K562 (cell line): Measurements from ENCODE around the gene HES5. TPM values are rescaled to one million over a fixed set of nuclear protein-coding genes. Genes with fewer than 3 reads are reported as not detected.

Experiments
- C11orf30 ChIP-seq: fragments of 450-650 bp; IDR thresholded peaks from 2 replicates; pipeline ENCODE4 v1.6.1; 2016; ENCODE audit warnings: low read depth, mild to moderate bottlenecking
- COPS2 ChIP-seq: fragments of 450-650 bp; conservative IDR thresholded peaks from 2 replicates; pipeline ENCODE4 v1.6.1; 2016; ENCODE audit warnings: mild to moderate bottlenecking, moderate library complexity
- DNMT1 ChIP-seq: fragments of 450-650 bp; IDR thresholded peaks from 2 replicates; pipeline ENCODE4 v1.6.1; 2016; ENCODE audit warnings: antibody characterized with exemption, mild to moderate bottlenecking
- PATZ1 ChIP-seq: fragments of 250-450 bp; sonication (Bioruptor Pico); IDR thresholded peaks from 2 replicates; pipeline ENCODE4 v1.5.0; 2020; ENCODE audit warnings: mild to moderate bottlenecking, borderline replicate concordance
- PURB ChIP-seq: sonication (generic); formaldehyde crosslinking; IDR thresholded peaks from 2 replicates; pipeline ENCODE4 v1.9.0; 2021; ENCODE audit warnings: low read depth, mild to moderate bottlenecking, missing genetic modification reagents
- SNAPC5 ChIP-seq: fragments of 250-450 bp; sonication (Bioruptor Pico); IDR thresholded peaks from 2 replicates; pipeline ENCODE4 v1.8.0; 2021; ENCODE audit warnings: moderate library complexity, mild to moderate bottlenecking, inconsistent platforms
- TGIF2 ChIP-seq: sonication (generic); formaldehyde crosslinking; IDR thresholded peaks from 2 replicates; pipeline ENCODE4 v1.8.1; 2022; ENCODE audit warnings: mild to moderate bottlenecking, missing genetic modification reagents, moderate library complexity
- TSC22D4 ChIP-seq: fragments of 450-650 bp; IDR thresholded peaks from 2 replicates; pipeline ENCODE4 v1.6.1; 2016; ENCODE audit warnings: missing genetic modification characterization, missing biosample characterization, control low read depth
- ZKSCAN8 ChIP-seq: fragments of 200-800 bp; sonication (Bioruptor generic); IDR thresholded peaks from 2 replicates; pipeline ENCODE4 v1.6.1; 2016; ENCODE audit warnings: missing genetic modification characterization, missing compliant biosample characterization
- ZNF253 ChIP-seq: fragments of 250-450 bp; sonication (Bioruptor Pico); conservative IDR thresholded peaks from 2 replicates; pipeline ENCODE4 v1.6.1; 2021; ENCODE audit warnings: mild to moderate bottlenecking
- polyA plus RNA-seq, 8 experiments: library from polyadenylated mRNA; depleted of rRNA in 4 of 8; stranded (reverse) in 5 of 8; unstranded in 3 of 8; fragments of >200 nt; fragmentation: Nextera tagmentation in 2 of 8; fragmentation: Illumina TruSeq in 1 of 8; extraction: Ambion mirVana in 2 of 8; extraction: Trizol in 1 of 8; gene quantifications; 2 replicates each; pipeline versions ENCODE4 v1.2.1 to v1.2.3, GENCODE V29; 2011 to 2014; ENCODE audit warnings: inconsistent platforms in 1 of 8, missing spikeins in 1 of 8
- total RNA-seq, 7 experiments: library from RNA; depleted of rRNA in 6 of 7; stranded (reverse); fragments of >200 nt in 6 of 7; fragmentation: Illumina TruSeq in 2 of 7; extraction: Trizol in 2 of 7; gene quantifications; 2 replicates each; pipeline versions ENCODE4 v1.2.1 to v1.2.3, GENCODE V29; 2011 to 2021; ENCODE audit warnings: low replicate concordance in 1 of 7

Gene HES5
- total and polyA plus RNA-seq, 9 of the 15 experiments (the other 6 are each of a cell fraction or from before 2014, with no cell fraction given): not detected

- no peak for TF ChIP-seq PATZ1 (CRISPR knock-in tag)
- no peak for TF ChIP-seq ZNF253
- TF ChIP-seq COPS2: no peak
- TF ChIP-seq PURB (CRISPR knock-in tag): no peak
- TF ChIP-seq SNAPC5 (CRISPR knock-in tag): no peak
- TF ChIP-seq C11orf30: no peak
- TF ChIP-seq TGIF2: no peak
- no peak for TF ChIP-seq ZKSCAN8 (CRISPR knock-in tag)
- no peak for TF ChIP-seq DNMT1
- no peak for TF ChIP-seq TSC22D4 (tag)
These were observed 11.7 kb upstream of the HES5 start (continued) for GRCh38 chr1:2541619-2542245.
